NCI-H2107 (cell line): ENCODE measurements around the gene FAM219B.
A peak's percentile ranks its signal among the peaks of the same experiment; 100 is the strongest.

Experiments used
- DNase-seq: peaks from one replicate; lab custom pipeline; 2025; lab: John Stamatoyannopoulos, UW

FAM219B gene

GRCh38 chr15:74873036-74873755 is 33.5 kb downstream of the FAM219B start, which contains the start of gene SCAMP2:
Gene SCAMP2 (minus strand): TSS chr15:74873365. CDS start chr15:74873255, 110 bp downstream.
- peak; percentile 35 for DNase-seq

GRCh38 chr15:74872702-74873035 is 34.0 kb downstream of the FAM219B start:
- DNase-seq: no peak

- no peak for DNase-seq
Observed at GRCh38 chr15:74870436-74871215, 36.0 kb downstream of the FAM219B start.

- DNase-seq: no peak
Observed at GRCh38 chr15:74869726-74870407, 36.8 kb downstream of the FAM219B start.

- no peak for DNase-seq
Observed at GRCh38 chr15:74869372-74869725, 37.3 kb downstream of the FAM219B start.

- DNase-seq: no peak
Observed at GRCh38 chr15:74868059-74868458, 38.6 kb downstream of the FAM219B start.

- DNase-seq: no peak
Observed at GRCh38 chr15:74867466-74868038, 39.1 kb downstream of the FAM219B start.

- DNase-seq: no peak
Observed at GRCh38 chr15:74866090-74866489, 40.6 kb downstream of the FAM219B start.

- DNase-seq: no peak
Observed at GRCh38 chr15:74865316-74865715, 41.3 kb downstream of the FAM219B start.

GRCh38 chr15:74864296-74864695 is 42.4 kb downstream of the FAM219B start:
- DNase-seq: no peak

- DNase-seq: no peak
Observed at GRCh38 chr15:74863239-74864056, 43.2 kb downstream of the FAM219B start.

GRCh38 chr15:74858369-74858740 is 48.3 kb downstream of the FAM219B start:
- no peak for DNase-seq

GRCh38 chr15:74857671-74858368 is 48.8 kb downstream of the FAM219B start:
- DNase-seq: no peak

- DNase-seq: no peak
Observed at GRCh38 chr15:74857082-74857655, 49.5 kb downstream of the FAM219B start.

- no peak for DNase-seq
Observed at GRCh38 chr15:74856537-74856936, 50.1 kb downstream of the FAM219B start.

GRCh38 chr15:74855857-74856256 is 50.8 kb downstream of the FAM219B start:
- DNase-seq: no peak

- no peak for DNase-seq
Observed at GRCh38 chr15:74854453-74855022, 52.1 kb downstream of the FAM219B start.

GRCh38 chr15:74851960-74852359 is 54.7 kb downstream of the FAM219B start:
- DNase-seq: no peak

- DNase-seq: no peak
Observed at GRCh38 chr15:74850393-74850792, 56.3 kb downstream of the FAM219B start.
